Thymus (tissue), 11 donors: ENCODE measurements around the gene HNF4A. TPM values are rescaled to one million over a fixed set of nuclear protein-coding genes. Genes with fewer than 3 reads are reported as not detected.

ENCODE experiments used
- DNase-seq, 9 donors: peaks; one replicate each; pipeline ENCODE4 v3.0.0-alpha.2; 2013; ENCODE audit warnings: low spot score in 9 of 9, low read depth in 6 of 9, missing footprints in 1 of 9
- H3K27ac ChIP-seq, 2 donors: one replicate each; pipeline ENCODE4 v1.5.1; 2013; ENCODE audit warnings: control low read depth in 1 of 2, low read depth in 1 of 2, low read length in 1 of 2, mild to moderate bottlenecking in 1 of 2, moderate library complexity in 1 of 2
- H3K27me3 ChIP-seq, 2 donors: one replicate each; pipeline ENCODE4 v1.5.1; 2013; ENCODE audit warnings: low read length in 1 of 2; ENCODE audit not compliant: control insufficient read depth in 2 of 2, insufficient read depth in 1 of 2
- H3K36me3 ChIP-seq, 2 donors: one replicate each; pipeline ENCODE4 v1.5.1; 2013; ENCODE audit warnings: low read length in 1 of 2, mild to moderate bottlenecking in 1 of 2, moderate library complexity in 1 of 2; ENCODE audit not compliant: control insufficient read depth in 2 of 2, insufficient read depth in 2 of 2
- H3K4me1 ChIP-seq, 2 donors: one replicate each; pipeline ENCODE4 v1.5.1; 2013; ENCODE audit warnings: low read length in 2 of 2; ENCODE audit not compliant: control insufficient read depth in 2 of 2, insufficient read depth in 2 of 2
- H3K4me3 ChIP-seq, 2 donors: one replicate each; pipeline ENCODE4 v1.5.1; 2013; ENCODE audit warnings: low read length in 2 of 2, control low read depth in 1 of 2, mild to moderate bottlenecking in 1 of 2
- H3K9me3 ChIP-seq, 2 donors: one replicate each; pipeline ENCODE4 v1.5.1; 2013; ENCODE audit warnings: low read length in 1 of 2, mild to moderate bottlenecking in 1 of 2; ENCODE audit not compliant: control insufficient read depth in 2 of 2, insufficient read depth in 1 of 2
- WGBS: extraction: QIAGEN DNeasy Blood & Tissue Kit; methylation state at CpG from one replicate; pipeline ENCODE4 v1.1.7; 2013; 5-methylcytosine and 5-hydroxymethylcytosine counted together
- polyA plus RNA-seq: library from polyadenylated mRNA; stranded (reverse); fragments of 200-250 nt; gene quantifications from one replicate; pipeline ENCODE4 v1.2.3, GENCODE V29; 2013
- total RNA-seq: library from RNA; stranded (reverse); fragments of 120-200 nt; gene quantifications from one replicate; pipeline ENCODE4 v1.2.4, GENCODE V29; 2013
- donor health status: healthy.

Gene HNF4A
- total and polyA plus RNA-seq, 2 donors = 0.05 to 0.16 TPM

- WGBS = 64% methylated on average over 5 of the region's 5 CpGs
- peaks cover 0 to 3% of the 10 kb centered on the region in 2 donors for H3K27me3 ChIP-seq
- H3K4me1 ChIP-seq = no peaks in the 10 kb centered on the region
- DNase-seq = no peak
- H3K36me3 ChIP-seq = no peaks in the 10 kb centered on the region
- H3K27ac ChIP-seq = no peak overlapping the region
- H3K9me3 ChIP-seq = no peaks in the 10 kb centered on the region
- no peak overlapping the region for H3K4me3 ChIP-seq
Measured at GRCh38 chr20:44423480-44423879, 68.0 kb downstream of the HNF4A start.

- no peaks in the 10 kb centered on the region for H3K36me3 ChIP-seq
- H3K27me3 ChIP-seq = peaks cover 0 to 3% of the 10 kb centered on the region in 2 donors
- 91% methylated on average over 14 of the region's 14 CpGs for WGBS
- no peak for DNase-seq
- no peak overlapping the region for H3K4me3 ChIP-seq
- H3K4me1 ChIP-seq = no peaks in the 10 kb centered on the region
- no peak overlapping the region for H3K27ac ChIP-seq
- H3K9me3 ChIP-seq = no peaks in the 10 kb centered on the region
Measured at GRCh38 chr20:44424039-44424495, 68.6 kb downstream of the HNF4A start.

DNA sequence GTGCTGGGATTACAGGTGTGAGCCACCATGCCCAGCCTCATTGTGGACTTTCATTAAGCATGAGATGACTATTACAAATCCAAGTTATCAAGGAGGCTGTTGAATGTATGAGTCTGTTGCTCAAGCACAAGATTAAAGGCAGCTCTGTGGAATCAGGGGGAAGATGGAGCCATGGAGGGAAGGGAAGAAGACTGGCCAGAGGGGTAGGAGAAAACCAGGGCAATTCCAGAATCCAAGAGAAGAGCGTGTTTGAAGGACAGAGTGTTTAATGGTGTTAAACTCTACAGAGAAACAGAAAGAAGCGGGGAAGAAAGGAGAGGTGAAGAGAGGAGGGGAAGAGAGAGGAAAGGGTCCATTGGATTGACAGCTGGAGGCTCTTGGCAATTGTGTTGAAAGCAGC lies 70.4 kb downstream of the HNF4A start:
- Histone ChIP-seq H3K4me3 (no peak overlapping the region), H3K9me3 (no peaks in the 10 kb centered on the region), H3K27ac (no peak overlapping the region), H3K36me3 (no peaks in the 10 kb centered on the region), H3K27me3 (peaks cover 0 to 3% of the 10 kb centered on the region in 2 donors), H3K4me1 (no peaks in the 10 kb centered on the region)
- WGBS = 92% methylated on average over 2 of the region's 2 CpGs
- DNase-seq = no peak

- peaks cover 0 to 7% of the 10 kb centered on the region in 2 donors for H3K27me3 ChIP-seq
- no peak overlapping the region for H3K27ac ChIP-seq
- no peaks in the 10 kb centered on the region for H3K9me3 ChIP-seq
- H3K36me3 ChIP-seq = no peaks in the 10 kb centered on the region
- 84% methylated on average over 10 of the region's 10 CpGs for WGBS
- no peaks in the 10 kb centered on the region for H3K4me1 ChIP-seq
- DNase-seq = no peak
- H3K4me3 ChIP-seq = no peak overlapping the region
Measured at GRCh38 chr20:44426879-44427790, 71.6 kb downstream of the HNF4A start.

DNA sequence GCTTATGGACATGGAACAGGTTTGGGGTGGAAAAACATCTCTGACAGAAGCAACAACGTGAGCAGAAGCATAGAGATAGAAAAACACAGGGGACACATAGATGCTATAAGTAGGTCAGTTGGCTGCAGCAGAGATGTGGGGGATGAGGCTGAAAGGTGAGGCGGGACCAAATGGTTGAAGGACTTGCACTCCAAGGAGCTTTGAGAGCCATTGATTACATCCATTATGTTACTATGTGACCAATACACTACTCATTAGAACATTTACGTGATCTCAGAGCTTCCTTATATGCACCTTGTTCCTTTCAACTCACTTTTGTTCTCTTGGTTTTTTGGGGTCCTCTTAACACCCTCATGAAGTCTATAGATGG lies 72.3 kb downstream of the HNF4A start:
- Histone ChIP-seq H3K36me3 (no peaks in the 10 kb centered on the region), H3K27ac (no peak overlapping the region), H3K4me3 (no peak overlapping the region), H3K27me3 (peaks cover 0 to 7% of the 10 kb centered on the region in 2 donors), H3K4me1 (no peaks in the 10 kb centered on the region), H3K9me3 (no peaks in the 10 kb centered on the region)
- 92% methylated on average over 3 of the region's 3 CpGs for WGBS
- DNase-seq = no peak

GRCh38 chr20:44428174-44429016 lies 72.9 kb downstream of the HNF4A start:
- Histone ChIP-seq H3K27me3 (peaks cover 0 to 7% of the 10 kb centered on the region in 2 donors), H3K9me3 (no peaks in the 10 kb centered on the region), H3K27ac (no peak overlapping the region), H3K4me1 (no peaks in the 10 kb centered on the region), H3K36me3 (no peaks in the 10 kb centered on the region), H3K4me3 (no peak overlapping the region)
- 91% methylated on average over 8 of the region's 8 CpGs for WGBS
- no peak for DNase-seq

GRCh38 chr20:44429017-44429339 lies 73.5 kb downstream of the HNF4A start:
- no peak overlapping the region for H3K4me3 ChIP-seq
- H3K27me3 ChIP-seq = peaks cover 0 to 6% of the 10 kb centered on the region in 2 donors
- no peaks in the 10 kb centered on the region for H3K4me1 ChIP-seq
- no peaks in the 10 kb centered on the region for H3K36me3 ChIP-seq
- 95% methylated on average over 2 of the region's 2 CpGs for WGBS
- H3K9me3 ChIP-seq = no peaks in the 10 kb centered on the region
- no peak overlapping the region for H3K27ac ChIP-seq
- no peak for DNase-seq

DNA sequence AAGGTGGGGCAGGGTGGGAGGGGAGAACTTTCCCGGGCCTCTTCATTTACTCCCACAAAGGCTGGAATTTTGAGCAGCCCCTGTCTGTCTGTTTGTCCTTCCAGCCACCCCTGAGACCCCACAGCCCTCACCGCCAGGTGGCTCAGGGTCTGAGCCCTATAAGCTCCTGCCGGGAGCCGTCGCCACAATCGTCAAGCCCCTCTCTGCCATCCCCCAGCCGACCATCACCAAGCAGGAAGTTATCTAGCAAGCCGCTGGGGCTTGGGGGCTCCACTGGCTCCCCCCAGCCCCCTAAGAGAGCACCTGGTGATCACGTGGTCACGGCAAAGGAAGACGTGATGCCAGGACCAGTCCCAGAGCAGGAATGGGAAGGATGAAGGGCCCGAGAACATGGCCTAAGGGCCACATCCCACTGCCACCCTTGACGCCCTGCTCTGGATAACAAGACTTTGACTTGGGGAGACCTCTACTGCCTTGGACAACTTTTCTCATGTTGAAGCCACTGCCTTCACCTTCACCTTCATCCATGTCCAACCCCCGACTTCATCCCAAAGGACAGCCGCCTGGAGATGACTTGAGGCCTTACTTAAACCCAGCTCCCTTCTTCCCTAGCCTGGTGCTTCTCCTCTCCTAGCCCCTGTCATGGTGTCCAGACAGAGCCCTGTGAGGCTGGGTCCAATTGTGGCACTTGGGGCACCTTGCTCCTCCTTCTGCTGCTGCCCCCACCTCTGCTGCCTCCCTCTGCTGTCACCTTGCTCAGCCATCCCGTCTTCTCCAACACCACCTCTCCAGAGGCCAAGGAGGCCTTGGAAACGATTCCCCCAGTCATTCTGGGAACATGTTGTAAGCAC lies 74.1 kb downstream of the HNF4A start:
- Histone ChIP-seq H3K27ac (no peak overlapping the region), H3K4me3 (no peak overlapping the region), H3K27me3 (peaks cover 0 to 4% of the 10 kb centered on the region in 2 donors), H3K4me1 (no peaks in the 10 kb centered on the region), H3K36me3 (no peaks in the 10 kb centered on the region), H3K9me3 (no peaks in the 10 kb centered on the region)
- 91% methylated on average over 17 of the region's 17 CpGs for WGBS
- no peak for DNase-seq
